Esophagus squamous epithelium (tissue), 5 donors: ENCODE results near the gene DNAH2. TPM values are rescaled to one million over a fixed set of nuclear protein-coding genes. Genes with fewer than 3 reads are reported as not detected.
A peak's percentile ranks its signal among the peaks of the same experiment; 100 is the strongest.

Source experiments
- DNase-seq: peaks from one replicate; lab custom pipeline; 2025; lab: John Stamatoyannopoulos, UW
- H3K27ac ChIP-seq, 4 donors: fragments of 200-600 bp; sonication (generic); one replicate each; pipeline ENCODE4 v1.5.1; 2016 to 2019; ENCODE audit warnings: mild to moderate bottlenecking in 1 of 4
- H3K27me3 ChIP-seq, 4 donors: fragments of 200-600 bp; sonication (generic); 1 replicate in 3 of 4; 2 replicates in 1 of 4; pipeline versions ENCODE4 v1.5.1 to v1.6.0; 2017 to 2021; ENCODE audit warnings: antibody characterized with exemption in 1 of 4
- H3K36me3 ChIP-seq, 3 donors: fragments of 200-600 bp; sonication (generic); one replicate each; pipeline ENCODE4 v1.5.1; 2016 to 2019
- H3K4me1 ChIP-seq, 3 donors: fragments of 200-600 bp; sonication (generic); one replicate each; pipeline ENCODE4 v1.5.1; 2017 to 2019
- H3K4me3 ChIP-seq, 4 donors: fragments of 200-600 bp; sonication (generic); 1 replicate in 3 of 4; 2 replicates in 1 of 4; pipeline ENCODE4 v1.5.1; 2016 to 2019; ENCODE audit warnings: mild to moderate bottlenecking in 2 of 4, moderate library complexity in 1 of 4
- H3K9me3 ChIP-seq, 3 donors: fragments of 200-600 bp; sonication (generic); one replicate each; pipeline ENCODE4 v1.5.1; 2016 to 2019
- POLR2A ChIP-seq, 4 donors: fragments of 450-650 bp; IDR thresholded peaks; one replicate each; pipeline ENCODE4 v1.6.1; 2017; ENCODE audit warnings: antibody characterized with exemption in 4 of 4, mild to moderate bottlenecking in 4 of 4, moderate library complexity in 3 of 4
- WGBS, 2 donors: methylation state at CpG; one replicate each; pipeline ENCODE4 v1.1.5; 2018; 5-methylcytosine and 5-hydroxymethylcytosine counted together
- intact Hi-C: fragments of 100-400 bp; cut with DNase I; formaldehyde crosslinking; loops from one replicate; pipeline ENCODE4 v1.15.0; 2022
- total RNA-seq, 4 donors: library from RNA; depleted of rRNA; stranded (reverse); fragments of >200 nt; gene quantifications; one replicate each; pipeline ENCODE4 v1.1.0, GENCODE V29; 2016
- TF ChIP-seq, protein P1 (sequence below), 6 experiments: fragments of 450-650 bp in 4 of 6; fragments of 200-600 bp in 2 of 6; sonication (generic) in 2 of 6; IDR thresholded peaks; one replicate each; pipeline ENCODE4 v1.5.1; 2016 to 2019; ENCODE audit warnings: antibody characterized with exemption in 6 of 6, mild to moderate bottlenecking in 4 of 6, moderate library complexity in 4 of 6
- donor health status: DM: yes; HTN: yes; CAD: no.

DNAH2 gene
- total RNA-seq, 4 donors from 2014 or later, result under 0.01 to 0.04 (median 0.03) TPM; not detected in 1

DNA sequence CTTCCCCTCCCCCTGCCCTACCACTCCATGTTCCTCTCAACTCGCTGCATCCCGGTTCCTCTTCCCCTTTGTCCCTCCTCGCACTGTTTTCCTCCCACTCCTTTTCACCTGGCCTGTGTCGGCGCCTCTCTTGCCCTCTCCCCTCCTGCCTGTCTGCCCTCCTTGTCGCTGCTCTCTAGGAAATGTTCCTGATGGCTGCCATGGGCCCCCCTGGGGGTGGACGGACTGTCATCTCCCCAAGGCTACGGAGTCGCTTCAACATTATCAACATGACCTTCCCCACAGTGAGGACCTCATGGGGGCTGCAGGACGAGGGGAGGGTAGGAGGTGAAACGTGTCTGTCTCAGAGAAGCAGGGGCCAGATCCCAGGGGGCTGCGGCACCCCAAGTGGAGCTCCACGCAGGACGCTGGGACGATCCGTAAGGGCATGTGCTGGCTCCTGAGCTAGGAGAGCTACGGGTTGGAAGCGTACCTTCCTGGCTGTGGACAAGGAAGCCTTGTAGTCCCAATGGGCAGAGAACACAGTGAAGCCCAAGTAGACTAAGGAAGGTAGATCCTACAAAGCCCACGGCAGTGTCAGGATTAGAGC lies 76.6 kb downstream of the DNAH2 start:
- Histone ChIP-seq H3K4me3 (no peak overlapping the region), H3K27me3 (peaks cover 0 to 27% (median 0%) of the 10 kb centered on the region in 4 donors), H3K27ac (no peak overlapping the region), H3K36me3 (no peaks in the 10 kb centered on the region), H3K9me3 (no peaks in the 10 kb centered on the region), H3K4me1 (no peaks in the 10 kb centered on the region)
- WGBS, 2 donors, result 64 to 73% methylated on average over 16 to 17 of the region's 19 CpGs
- DNase-seq, result no peak
- TF ChIP-seq POLR2A (IDR thresholded peaks at IDR 0.05), result no peak
- TF ChIP-seq, protein P1, sequence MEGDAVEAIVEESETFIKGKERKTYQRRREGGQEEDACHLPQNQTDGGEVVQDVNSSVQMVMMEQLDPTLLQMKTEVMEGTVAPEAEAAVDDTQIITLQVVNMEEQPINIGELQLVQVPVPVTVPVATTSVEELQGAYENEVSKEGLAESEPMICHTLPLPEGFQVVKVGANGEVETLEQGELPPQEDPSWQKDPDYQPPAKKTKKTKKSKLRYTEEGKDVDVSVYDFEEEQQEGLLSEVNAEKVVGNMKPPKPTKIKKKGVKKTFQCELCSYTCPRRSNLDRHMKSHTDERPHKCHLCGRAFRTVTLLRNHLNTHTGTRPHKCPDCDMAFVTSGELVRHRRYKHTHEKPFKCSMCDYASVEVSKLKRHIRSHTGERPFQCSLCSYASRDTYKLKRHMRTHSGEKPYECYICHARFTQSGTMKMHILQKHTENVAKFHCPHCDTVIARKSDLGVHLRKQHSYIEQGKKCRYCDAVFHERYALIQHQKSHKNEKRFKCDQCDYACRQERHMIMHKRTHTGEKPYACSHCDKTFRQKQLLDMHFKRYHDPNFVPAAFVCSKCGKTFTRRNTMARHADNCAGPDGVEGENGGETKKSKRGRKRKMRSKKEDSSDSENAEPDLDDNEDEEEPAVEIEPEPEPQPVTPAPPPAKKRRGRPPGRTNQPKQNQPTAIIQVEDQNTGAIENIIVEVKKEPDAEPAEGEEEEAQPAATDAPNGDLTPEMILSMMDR (IDR thresholded peaks at IDR 0.05), result no peak
- intact Hi-C loops, result no loop called here

DNA sequence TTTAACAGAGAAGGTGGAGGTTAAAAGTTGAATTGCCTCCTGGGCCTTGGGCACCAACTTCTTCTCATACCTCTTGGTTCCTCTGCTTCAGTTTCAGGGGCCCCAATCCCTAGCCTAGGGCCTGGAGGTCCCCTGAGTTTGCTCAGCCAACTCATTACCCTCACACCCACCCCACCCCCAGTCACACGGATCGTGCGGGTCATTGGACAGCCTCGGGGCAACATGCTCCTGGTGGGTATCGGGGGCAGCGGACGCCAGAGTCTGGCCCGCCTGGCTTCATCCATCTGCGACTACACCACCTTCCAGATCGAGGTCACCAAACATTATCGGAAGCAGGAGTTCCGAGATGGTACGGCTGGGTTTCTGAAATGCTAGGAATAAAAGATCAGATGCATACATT lies 80.4 kb downstream of the DNAH2 start:
- intact Hi-C loops, result no loop called here
- Histone ChIP-seq H3K4me3 (no peak overlapping the region), H3K36me3 (no peaks in the 10 kb centered on the region), H3K27ac (no peak overlapping the region), H3K9me3 (no peaks in the 10 kb centered on the region), H3K27me3 (peaks cover 0 to 27% (median 0%) of the 10 kb centered on the region in 4 donors), H3K4me1 (no peaks in the 10 kb centered on the region)
- 87 to 97% methylated on average over 5 to 13 of the region's 13 CpGs for WGBS, 2 donors
- no peak for DNase-seq
- TF ChIP-seq, protein P1 (IDR thresholded peaks at IDR 0.05), result no peak
- TF ChIP-seq POLR2A (IDR thresholded peaks at IDR 0.05), result no peak

DNA sequence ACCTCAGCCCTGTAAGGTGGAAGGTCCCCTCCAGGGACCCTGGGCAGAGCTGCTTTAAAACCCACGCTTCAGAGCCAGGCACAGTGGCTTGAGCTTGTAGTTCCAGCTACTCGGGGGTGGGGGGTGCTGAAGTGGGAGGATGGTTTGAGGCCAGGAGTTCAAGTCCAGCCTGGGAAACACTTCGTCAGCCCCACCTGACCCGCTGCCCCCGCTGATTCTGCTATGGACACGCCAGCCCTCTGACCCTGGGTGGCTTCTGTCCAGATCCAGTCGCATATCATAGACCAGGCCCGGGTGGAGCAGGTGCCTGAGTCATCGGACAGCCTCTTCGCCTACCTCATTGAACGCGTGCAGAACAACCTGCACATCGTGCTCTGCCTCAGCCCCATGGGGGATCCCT lies 81.3 kb downstream of the DNAH2 start:
- TF ChIP-seq, protein P1 (IDR thresholded peaks at IDR 0.05), result no peak
- no peak for TF ChIP-seq POLR2A (IDR thresholded peaks at IDR 0.05)
- H3K27ac ChIP-seq, result no peak overlapping the region
- peaks cover 0 to 33% (median 0%) of the 10 kb centered on the region in 4 donors for H3K27me3 ChIP-seq
- H3K9me3 ChIP-seq, result no peaks in the 10 kb centered on the region
- no peak overlapping the region for H3K4me3 ChIP-seq
- no peaks in the 10 kb centered on the region for H3K36me3 ChIP-seq
- WGBS, 2 donors, result 65 to 67% methylated on average over 10 to 12 of the region's 13 CpGs
- DNase-seq, result no peak
- H3K4me1 ChIP-seq, result peaks cover 0 to 4% (median 0%) of the 10 kb centered on the region in 3 donors
- intact Hi-C loops, result no loop called here

DNA sequence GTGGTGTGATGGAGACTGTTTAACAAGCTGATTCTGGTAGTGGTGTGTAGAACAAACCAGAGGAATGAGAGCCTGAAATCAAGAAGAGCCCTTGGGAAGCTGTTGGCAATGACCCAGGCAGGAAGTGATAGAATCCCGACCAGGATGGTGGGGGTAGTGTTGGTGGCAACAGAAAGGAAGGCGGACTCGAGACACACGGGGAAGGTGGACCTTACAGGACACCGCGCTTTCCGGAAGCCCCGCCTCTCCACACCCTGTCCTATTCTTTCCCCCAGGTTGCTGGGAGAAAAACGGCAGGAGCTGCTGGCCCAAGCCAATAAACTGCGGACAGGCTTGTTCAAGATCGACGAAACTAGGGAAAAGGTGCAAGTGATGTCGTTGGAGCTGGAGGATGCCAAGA lies 86.4 kb downstream of the DNAH2 start:
- peaks cover 0 to 13% (median 4%) of the 10 kb centered on the region in 3 donors for H3K4me1 ChIP-seq
- WGBS, 2 donors, result 30 to 38% methylated on average over 13 of the region's 13 CpGs
- peak overlapping the region in 1 of 4 donors; percentile 30 for H3K4me3 ChIP-seq
- TF ChIP-seq, protein P1 (IDR thresholded peaks at IDR 0.05), result no peak
- no peak for TF ChIP-seq POLR2A (IDR thresholded peaks at IDR 0.05)
- no peak overlapping the region for H3K27ac ChIP-seq
- H3K36me3 ChIP-seq, result no peaks in the 10 kb centered on the region
- H3K27me3 ChIP-seq, result peaks cover 0 to 50% (median 0%) of the 10 kb centered on the region in 4 donors
- no peaks in the 10 kb centered on the region for H3K9me3 ChIP-seq
- intact Hi-C loops, result no loop called here
- DNase-seq, result no peak

DNA sequence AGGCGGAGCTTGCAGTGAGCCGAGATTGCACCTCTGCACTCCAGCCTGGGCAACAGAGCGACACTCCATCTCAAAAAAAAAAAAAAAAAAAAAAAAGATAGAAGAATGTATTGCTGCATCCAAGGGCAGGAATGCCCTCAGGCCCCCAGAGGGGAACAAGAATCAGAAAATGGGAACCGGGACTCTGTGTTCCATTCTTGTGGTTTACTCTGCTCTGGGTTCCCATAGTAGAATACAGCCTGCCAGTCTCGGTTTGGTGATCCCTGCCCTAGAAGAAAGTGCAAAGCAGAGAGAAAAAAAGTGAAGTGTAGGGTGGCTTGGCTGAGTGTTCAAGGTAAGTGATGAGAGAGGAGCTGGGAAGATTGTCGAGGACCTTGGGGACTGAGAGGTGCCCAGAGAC lies 89.0 kb downstream of the DNAH2 start:
- Histone ChIP-seq H3K9me3 (no peaks in the 10 kb centered on the region), H3K36me3 (no peaks in the 10 kb centered on the region), H3K4me3 (no peak overlapping the region), H3K27ac (no peak overlapping the region), H3K4me1 (peaks cover 0 to 22% (median 4%) of the 10 kb centered on the region in 3 donors), H3K27me3 (peaks cover 0 to 57% (median 0%) of the 10 kb centered on the region in 4 donors)
- no peak for DNase-seq
- 62 to 79% methylated on average over 5 to 6 of the region's 6 CpGs for WGBS, 2 donors
- intact Hi-C loops, result no loop called here
- no peak for TF ChIP-seq POLR2A (IDR thresholded peaks at IDR 0.05)
- TF ChIP-seq, protein P1 (IDR thresholded peaks at IDR 0.05), result no peak
